Right lung (tissue), 10 donors: ENCODE data around the gene COL28A1. TPM values are rescaled to one million over a fixed set of nuclear protein-coding genes. Genes with fewer than 3 reads are reported as not detected.

Experiments used
- DNase-seq, 2 donors: peaks; one replicate each; pipeline ENCODE4 v3.0.0-alpha.2; 2013
- long read RNA-seq, 8 donors: transcript quantifications; one replicate each; lab custom pipeline, GENCODE V29; 2026
- polyA plus RNA-seq, 5 donors: library from polyadenylated mRNA; unstranded; fragments of 120-200 nt; gene quantifications; one replicate each; pipeline versions ENCODE4 v1.2.1 to v1.2.3, GENCODE V29; 2013; ENCODE audit warnings: inconsistent platforms in 1 of 5, low replicate concordance in 1 of 5; ENCODE audit not compliant: insufficient read length in 5 of 5, insufficient read depth in 1 of 5

Gene COL28A1
- polyA plus RNA-seq, result 1 to 10 TPM; 1.6 to 3.1 (median 2.2) TPM
- long read RNA-seq, donor 1, result 0 reads
- long read RNA-seq, donor 2, result 0 reads
- long read RNA-seq, donor 3, result 0 reads
- long read RNA-seq, donor 4, result 0 reads
- long read RNA-seq, donor 5, result 0 reads
- long read RNA-seq, donor 6, result 0 reads
- long read RNA-seq, donor 7, result 0 reads
- long read RNA-seq, donor 8, result 0 reads

DNA sequence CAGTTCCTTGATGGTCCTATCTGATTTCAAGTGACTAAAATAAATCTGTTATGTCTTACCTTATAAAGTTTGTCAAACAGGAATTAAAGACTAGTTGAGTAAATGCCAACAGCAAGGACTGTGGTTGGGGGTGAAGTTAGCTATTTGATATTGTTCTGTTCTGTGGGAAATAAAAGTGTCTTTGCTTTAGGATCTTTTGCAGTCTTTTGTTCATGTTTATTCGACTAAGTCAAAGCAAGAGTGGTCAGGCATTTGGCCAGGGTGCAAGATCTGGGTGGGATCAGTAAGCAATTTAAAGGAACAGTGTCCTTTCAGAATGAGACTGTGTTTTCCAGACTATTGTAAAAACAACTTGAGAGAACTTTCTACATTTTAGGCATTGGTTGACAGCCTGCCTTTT, at the start of gene COL28A1:
COL28A1 (minus strand) TSS at position 183 of the 400 bp plus-strand sequence. CDS start 2,998 bp downstream, outside the sequence.
- DNase-seq, result peak in 1 of 2 donors; percentile 26

GRCh38 chr7:7584653-7585052, 49.0 kb upstream of the COL28A1 start:
- DNase-seq, result no peak

GRCh38 chr7:7583731-7584130, 48.1 kb upstream of the COL28A1 start:
- no peak for DNase-seq

GRCh38 chr7:7582596-7582995, 46.9 kb upstream of the COL28A1 start:
- no peak for DNase-seq

DNA sequence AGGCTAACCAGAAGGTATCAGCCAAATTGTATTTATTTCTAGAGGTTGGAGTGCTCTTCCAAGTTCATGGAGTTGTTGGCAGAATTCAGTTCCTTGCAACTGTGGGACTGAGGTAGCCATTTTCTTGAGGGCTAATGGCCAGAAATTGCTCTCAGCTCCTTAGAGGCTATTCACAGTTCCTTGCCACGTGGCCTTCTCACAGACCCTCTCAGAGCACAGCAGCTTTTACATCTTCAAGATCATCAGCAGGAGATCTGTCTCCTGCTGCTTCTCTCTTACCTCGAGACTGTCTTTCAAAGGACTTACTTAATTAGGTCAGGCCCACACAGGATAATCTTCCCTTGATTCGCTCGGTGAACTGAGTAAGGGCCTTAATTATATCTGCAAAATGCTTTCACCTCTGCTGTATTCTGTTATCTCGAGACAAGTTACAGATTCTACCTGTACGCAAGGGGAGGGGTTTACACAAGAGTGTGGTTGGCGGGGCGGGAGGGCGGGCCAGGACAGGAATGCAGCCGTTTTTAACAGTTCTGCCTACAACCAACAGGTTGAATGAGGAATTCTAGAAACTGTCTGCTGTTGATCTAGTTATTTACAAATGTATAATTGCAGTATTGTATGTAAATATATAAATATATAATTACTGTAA, 46.0 kb upstream of the COL28A1 start:
- DNase-seq, result no peak

DNA sequence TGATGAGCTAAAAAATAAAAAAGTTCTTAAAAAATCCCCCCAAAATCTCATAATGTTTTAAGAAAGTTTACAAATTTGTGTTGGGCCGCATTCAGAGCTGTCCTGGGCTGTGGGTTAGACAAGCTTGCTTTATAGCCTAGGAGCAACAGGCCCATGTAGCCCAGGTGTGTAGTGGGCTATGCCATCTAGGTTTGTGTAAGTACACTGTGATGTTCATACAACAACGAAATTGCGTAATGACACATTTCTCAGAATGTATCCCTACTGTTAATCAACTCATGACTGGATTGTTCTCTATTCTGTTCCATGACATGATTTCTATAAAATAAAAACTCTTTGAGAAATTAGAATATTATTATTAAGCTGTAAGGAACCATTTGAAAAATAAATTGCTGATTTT, 44.0 kb upstream of the COL28A1 start:
- DNase-seq, result no peak

- DNase-seq, result no peak
Measured at GRCh38 chr7:7577888-7578287, 42.2 kb upstream of the COL28A1 start.

- no peak for DNase-seq
Measured at GRCh38 chr7:7576344-7576743, 40.7 kb upstream of the COL28A1 start.

DNA sequence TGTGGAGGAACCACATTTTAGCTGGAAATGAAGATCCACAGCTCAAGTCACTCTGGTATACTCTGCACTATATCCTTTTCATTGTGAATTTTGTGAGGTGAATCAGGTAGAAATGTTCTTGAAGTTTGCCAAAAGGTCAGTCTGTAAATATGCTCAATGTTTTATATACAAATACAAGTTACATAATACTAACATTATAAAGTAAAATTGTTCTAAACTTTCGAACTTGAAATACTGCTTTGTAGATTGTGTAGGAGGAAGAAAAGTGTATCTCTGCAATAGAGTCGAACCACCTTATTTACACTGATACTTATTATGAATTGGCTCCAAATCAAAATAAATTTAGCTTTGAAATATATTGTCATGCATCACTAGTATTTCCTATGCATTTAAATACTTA, 38.0 kb upstream of the COL28A1 start:
- no peak for DNase-seq

- no peak for DNase-seq
Measured at GRCh38 chr7:7570584-7570983, 34.9 kb upstream of the COL28A1 start.

DNA sequence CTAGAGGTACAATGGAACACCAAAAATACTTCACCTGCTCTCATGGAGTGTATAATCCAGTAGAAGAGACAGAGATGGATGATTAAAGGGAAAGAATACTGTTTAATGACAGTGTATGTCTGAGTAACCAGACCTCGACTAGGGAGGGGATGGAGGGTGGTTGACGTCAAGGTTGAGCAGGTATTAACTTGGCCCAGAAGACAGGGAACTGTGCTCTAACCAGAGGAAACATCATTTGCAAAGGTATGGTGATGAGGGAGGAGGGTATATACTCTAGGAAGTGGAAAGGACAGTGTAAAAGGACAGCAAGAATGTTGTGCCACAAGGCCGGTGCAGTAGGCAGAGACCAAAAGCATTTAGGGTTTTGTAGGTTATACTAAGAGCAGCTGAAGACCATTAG, 33.9 kb upstream of the COL28A1 start:
- DNase-seq, result no peak

DNA sequence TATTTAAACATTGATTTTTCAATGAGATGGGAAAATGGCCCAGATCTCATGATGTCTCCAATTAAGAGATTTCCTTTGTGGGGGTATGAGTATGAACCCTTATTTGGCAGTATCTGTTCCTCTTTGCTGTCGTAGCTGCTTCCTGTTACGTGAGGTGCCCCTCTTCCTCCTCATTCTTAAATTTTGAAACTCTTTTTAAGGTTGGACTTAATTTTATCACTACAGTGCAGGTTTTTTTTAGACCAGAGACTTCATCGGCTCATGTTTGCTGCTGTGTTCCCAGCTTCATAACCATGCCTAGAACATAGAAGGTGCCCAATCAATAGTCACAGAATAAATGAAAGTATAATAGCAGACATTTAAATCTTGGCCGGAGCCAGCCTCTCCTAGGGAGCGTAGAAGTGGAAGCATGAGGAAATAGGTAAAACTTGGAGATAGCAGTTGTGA, 33.4 kb upstream of the COL28A1 start:
- DNase-seq, result no peak

DNA sequence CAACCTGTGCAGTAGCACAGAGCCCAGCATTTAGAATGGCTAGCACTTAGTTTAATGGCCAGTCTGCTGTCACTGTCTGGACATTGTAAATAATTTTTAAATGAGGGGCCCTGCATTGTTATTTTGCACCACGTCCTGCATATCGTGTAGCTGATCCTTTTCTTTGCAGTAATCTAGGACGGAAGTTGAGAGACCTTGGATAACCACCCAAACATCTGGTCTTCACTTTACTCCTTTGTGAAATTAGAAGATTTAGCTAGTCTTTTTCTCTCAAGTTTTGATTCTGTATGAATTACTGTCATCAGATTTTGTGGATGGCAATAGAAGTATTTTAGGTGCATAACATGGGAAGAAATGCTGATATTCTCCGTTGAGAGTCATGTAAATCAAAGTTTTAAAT, 32.9 kb upstream of the COL28A1 start:
- no peak for DNase-seq

DNA sequence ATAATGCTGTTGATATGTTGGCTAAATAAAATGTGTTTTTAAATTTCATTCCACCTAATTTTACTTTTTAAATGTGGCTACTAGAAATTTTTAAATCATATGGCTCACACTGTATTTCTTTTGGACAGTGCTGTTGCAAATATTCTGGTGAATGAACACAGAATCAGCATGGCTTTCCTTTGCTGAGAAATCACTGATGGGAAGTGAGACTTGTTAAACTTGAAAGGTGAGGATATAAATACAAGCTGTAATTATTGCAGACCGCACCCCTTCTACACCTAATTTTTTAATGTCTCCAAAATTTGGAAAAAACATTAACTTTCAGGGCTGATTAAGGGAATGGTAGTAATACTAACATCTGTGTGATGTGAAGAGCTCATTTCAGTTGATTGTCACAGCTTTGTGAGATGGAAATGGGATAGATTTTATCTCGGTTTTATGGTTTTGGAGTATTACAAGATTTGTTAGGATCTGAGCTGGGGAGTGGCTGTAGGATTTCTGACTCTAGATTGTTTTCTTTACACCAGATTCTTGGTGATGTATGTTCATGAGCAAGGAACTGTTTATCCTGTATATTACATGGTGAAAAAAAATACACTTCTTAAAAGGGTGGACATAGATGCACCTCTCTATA, 32.3 kb upstream of the COL28A1 start:
- DNase-seq, result no peak

- DNase-seq, result peak; percentile 85
Measured at GRCh38 chr7:7566651-7567611, 31.3 kb upstream of the COL28A1 start, which contains the start of gene MIOS. Gene MIOS, plus strand, starts transcription at chr7:7566884. Its CDS starts 5,592 bp downstream, at chr7:7572476.

DNA sequence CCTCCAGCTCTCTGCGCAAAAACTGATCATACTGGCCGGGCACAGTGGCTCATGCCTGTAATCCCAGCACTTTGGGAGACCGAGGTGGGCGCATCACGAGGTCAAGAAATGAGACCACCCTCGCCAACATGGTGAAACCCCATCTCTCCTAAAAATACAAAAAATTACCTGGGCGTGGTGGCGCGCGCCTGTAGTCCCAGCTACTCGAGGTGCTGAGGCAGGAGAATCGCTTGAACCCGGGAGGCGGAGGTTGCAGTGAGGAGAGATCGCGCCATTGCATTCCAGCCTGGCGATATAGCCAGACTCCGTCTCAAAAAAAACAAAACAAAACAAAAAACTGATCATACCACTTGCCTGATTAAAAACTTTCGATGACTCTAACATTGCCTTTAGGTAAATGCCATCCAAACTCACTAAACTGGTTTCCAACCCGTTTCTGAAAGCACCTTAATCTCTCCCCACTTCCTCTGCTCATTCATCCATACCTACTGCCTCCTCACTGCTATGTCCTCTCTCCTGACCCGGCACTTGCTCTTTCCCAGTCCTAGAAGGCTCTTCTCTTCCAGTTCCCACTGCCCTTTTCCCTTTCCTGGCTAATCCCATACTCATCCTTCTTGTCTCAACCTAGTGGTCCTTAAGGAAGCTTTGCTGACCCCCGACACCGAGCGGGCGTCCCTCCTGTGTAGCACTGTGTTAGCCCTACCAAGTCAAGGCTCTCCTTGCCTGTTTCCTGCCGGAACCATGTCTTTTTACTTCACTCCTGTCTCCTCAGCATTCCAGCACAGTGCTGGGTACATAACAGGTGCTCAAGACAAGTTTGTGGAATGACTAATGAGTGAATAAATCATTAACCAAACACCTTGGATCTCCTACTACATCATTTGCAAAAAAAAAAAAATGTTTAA, 30.3 kb upstream of the COL28A1 start:
- DNase-seq, result peak in 1 of 2 donors; percentile 34

- no peak for DNase-seq
Measured at GRCh38 chr7:7565018-7565680, 29.5 kb upstream of the COL28A1 start.

- no peak for DNase-seq
Measured at GRCh38 chr7:7564323-7564780, 28.7 kb upstream of the COL28A1 start.

GRCh38 chr7:7563813-7564212, 28.1 kb upstream of the COL28A1 start:
- no peak for DNase-seq

GRCh38 chr7:7563269-7563668, 27.6 kb upstream of the COL28A1 start:
- DNase-seq, result no peak
